ENCODE results near the gene CYB5R4. TPM values are rescaled to one million over a fixed set of nuclear protein-coding genes. Genes with fewer than 3 reads are reported as not detected.
A peak's percentile ranks its signal among the peaks of the same experiment; 100 is the strongest.

The CYB5R4 gene
- total and polyA plus RNA-seq, 10 of the 15 experiments (the other 5 are each of a cell fraction or from before 2014, with no cell fraction given): 13.4 to 61.1 (median 27.5) TPM

- TF ChIP-seq PAX8 (IDR thresholded peaks at IDR 0.05) (no peak), CBX3 (IDR thresholded peaks at IDR 0.05; ENCODE audit: borderline replicate concordance, low read depth) (no peak), MLLT1 (IDR thresholded peaks at IDR 0.05) (peak; percentile 77), HSF1 (IDR thresholded peaks at IDR 0.05; ENCODE audit: low read depth, low read length) (0 out of 2 replicates have a peak, but pooled peaks have one; percentile 15), KDM1A (IDR thresholded peaks at IDR 0.05; ENCODE audit: borderline replicate concordance) (no peak), NRF1 (conservative IDR thresholded peaks at IDR 0.05; ENCODE audit: low read depth, low read length) (peak; percentile 74), POU2F2 (IDR thresholded peaks at IDR 0.05; ENCODE audit: borderline replicate concordance, low read depth, low read length) (0 out of 3 replicates have a peak, but pooled peaks have one; percentile 57), YY1 (IDR thresholded peaks at IDR 0.05; ENCODE audit: low read depth, low read length) (peak; percentile 31; the same call in 1 of the 2 replicates), MXI1 (IDR thresholded peaks at IDR 0.05; ENCODE audit: low read depth, low read length) (peak; percentile 99), WRNIP1 (IDR thresholded peaks at IDR 0.05; ENCODE audit: borderline replicate concordance, low read depth, low read length) (0 out of 2 replicates have a peak, but pooled peaks have one; percentile 24), BCLAF1 (IDR thresholded peaks at IDR 0.05) (no peak), HCFC1 (IDR thresholded peaks at IDR 0.05; ENCODE audit: low read length) (peak; percentile 52; the same call in 1 of the 2 replicates), FOXM1 (IDR thresholded peaks at IDR 0.05; ENCODE audit: low read depth, low read length) (no peak; the same call in 1 of the 2 replicates), IRF4 (IDR thresholded peaks at IDR 0.05; ENCODE audit: low read depth, low read length) (peak; percentile 90), MTA2 (IDR thresholded peaks at IDR 0.05; ENCODE audit: low read depth) (peak; percentile 48; the same call in 1 of the 2 replicates), CHD4 (IDR thresholded peaks at IDR 0.05) (no peak), IRF3 (IDR thresholded peaks at IDR 0.05) (0 out of 2 replicates have a peak, but pooled peaks have one; percentile 20), STAT1 (conservative IDR thresholded peaks at IDR 0.05) (no peak), ZBED1 (IDR thresholded peaks at IDR 0.05; ENCODE audit: borderline replicate concordance) (no peak), KAT2A (conservative IDR thresholded peaks at IDR 0.05; ENCODE audit: control insufficient read depth, low read depth, low read length) (no peak), TCF12 (IDR thresholded peaks at IDR 0.05; ENCODE audit: low read depth, low read length) (no peak), MEF2B (IDR thresholded peaks at IDR 0.05; ENCODE audit: partially characterized antibody, poor library complexity, severe bottlenecking) (no peak), SMARCA5 (IDR thresholded peaks at IDR 0.05) (peak; percentile 75; the same call in 1 of the 2 replicates), MTA3 (IDR thresholded peaks at IDR 0.05; ENCODE audit: borderline replicate concordance, low read length) (no peak)
Measured at GRCh38 chr6:83859410-83860358, at the start of gene CYB5R4 (continued).

All from GM12878 (cell line).